HG03571 (cell line): Measurements from ENCODE around the gene CSTPP1.

Experiments
- ATAC-seq: cut with Tn5 transposase; IDR thresholded peaks from one replicate; pipeline ENCODE4 v1.9.1; 2021; ENCODE audit not compliant: unreplicated experiment

Gene CSTPP1

DNA sequence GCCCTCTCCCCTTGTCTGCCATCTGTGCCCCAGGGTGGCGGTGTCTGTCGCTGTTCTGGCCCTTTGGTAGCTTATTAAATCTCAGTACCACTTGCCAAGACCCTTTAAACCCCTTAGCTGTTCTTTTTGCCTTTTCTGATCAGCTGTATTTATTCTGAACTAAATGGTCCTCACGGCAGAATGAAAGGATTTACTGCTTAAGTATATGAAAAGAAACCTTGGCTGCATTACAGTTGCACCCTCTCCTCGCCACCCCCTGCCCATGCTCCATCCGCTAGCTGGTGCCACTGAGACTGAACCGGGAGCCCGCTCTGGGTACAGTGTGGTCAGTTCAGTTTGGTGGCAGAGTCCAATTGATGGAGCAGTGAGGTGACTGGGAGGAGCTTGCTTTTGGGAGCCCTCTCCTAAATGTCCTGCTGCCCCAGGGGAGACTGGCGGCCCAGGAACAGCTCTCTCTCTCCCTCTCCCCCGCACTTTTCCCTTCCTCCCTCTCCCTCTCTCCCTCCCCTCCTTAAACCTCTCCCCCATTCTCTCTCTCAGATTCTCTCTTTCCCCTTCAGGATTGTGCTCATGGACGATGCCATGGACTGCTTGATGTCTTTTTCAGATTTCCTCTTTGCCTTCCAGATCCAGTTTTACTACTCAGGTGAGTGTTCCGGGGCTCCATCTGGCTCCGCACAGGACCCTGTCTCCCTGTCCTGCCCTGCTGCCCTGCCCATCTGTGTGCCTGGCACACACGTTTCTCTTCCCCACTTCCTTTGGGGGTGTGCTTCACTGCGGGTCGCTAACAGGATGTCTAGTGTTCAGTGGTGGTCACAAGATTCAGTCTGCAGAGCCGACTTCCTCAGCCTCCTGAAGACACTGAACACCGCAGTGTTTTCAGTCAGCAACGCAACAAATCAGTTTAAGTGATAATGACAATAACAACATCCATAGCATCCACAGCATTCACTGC is 218.3 kb downstream of the CSTPP1 start:
- no peak for ATAC-seq

DNA sequence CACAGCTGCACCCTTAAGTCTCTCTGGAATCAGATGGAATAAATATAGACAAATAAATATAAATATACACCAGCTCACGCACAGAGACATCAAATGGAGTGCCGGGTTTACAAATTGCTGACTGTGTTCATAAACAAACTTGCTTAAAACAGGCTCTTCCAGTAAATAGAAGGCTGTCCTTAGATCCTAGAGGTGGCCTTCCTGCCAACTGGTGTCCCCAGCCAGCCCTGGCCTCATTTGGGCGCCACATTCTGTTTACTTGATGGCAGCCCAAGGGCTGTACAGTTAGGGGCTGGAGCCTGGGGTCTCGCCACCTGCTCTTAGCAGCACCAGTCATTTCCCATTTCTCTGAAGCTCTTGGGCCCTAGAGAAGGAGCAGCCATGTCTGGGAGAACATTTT is 219.3 kb downstream of the CSTPP1 start:
- no peak for ATAC-seq

DNA sequence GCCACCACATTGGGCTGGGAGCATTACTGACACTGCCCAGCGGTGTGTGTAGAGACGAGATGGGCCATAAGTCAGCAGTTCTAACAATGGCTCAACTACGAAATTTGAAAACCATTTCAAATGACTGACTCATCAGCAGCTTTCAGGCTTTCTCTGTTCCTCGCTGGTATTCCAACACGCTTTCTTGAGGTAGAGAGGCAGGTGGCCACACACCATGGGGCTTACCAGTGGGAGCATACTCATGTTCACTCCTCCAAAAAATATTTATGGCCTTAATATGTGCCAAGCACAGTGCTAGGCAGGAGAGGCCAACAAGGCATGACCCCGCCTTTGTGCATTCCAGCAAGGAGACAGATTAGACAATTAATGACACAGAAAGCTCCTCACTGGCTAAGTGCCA is 219.8 kb downstream of the CSTPP1 start:
- no peak for ATAC-seq

DNA sequence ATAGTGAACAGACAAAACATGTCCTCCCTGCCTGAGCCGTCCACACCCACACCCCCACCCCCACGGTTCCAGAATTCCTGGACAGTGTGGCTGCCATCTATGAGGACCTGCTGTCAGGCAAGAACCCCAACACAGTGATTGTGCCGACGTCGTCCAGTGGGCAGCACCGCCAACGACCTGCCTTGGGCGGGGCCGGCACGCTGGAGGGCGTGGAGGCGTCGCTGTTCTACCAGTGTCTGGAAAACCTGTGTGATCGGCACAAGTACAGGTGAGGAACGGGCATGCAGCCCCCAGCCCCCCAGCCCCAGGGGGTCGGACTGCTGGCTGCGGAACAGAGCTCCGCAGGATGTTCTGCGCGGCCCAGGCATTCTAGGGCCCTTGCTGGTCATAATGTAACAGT is 220.4 kb downstream of the CSTPP1 start:
- no peak for ATAC-seq

DNA sequence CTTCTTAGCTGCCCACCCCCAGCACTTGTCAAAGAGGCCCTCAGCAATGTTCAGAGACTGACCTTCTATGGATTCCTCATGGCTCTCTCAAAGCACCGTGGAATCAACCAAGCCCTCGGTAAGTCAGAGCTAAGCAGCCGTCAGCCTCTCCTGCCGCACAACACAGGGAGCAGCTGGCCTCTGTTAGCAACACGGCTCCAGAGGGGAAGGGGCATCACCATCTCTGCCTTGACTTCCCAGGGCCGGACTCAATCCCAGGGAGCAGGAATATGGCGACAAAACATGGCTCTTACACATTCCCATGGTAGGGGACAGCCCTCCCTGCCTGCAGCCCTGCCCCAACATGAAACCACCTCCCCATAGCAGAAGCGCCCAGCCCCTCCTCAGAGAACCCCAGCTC is 221.2 kb downstream of the CSTPP1 start:
- ATAC-seq, result no peak

DNA sequence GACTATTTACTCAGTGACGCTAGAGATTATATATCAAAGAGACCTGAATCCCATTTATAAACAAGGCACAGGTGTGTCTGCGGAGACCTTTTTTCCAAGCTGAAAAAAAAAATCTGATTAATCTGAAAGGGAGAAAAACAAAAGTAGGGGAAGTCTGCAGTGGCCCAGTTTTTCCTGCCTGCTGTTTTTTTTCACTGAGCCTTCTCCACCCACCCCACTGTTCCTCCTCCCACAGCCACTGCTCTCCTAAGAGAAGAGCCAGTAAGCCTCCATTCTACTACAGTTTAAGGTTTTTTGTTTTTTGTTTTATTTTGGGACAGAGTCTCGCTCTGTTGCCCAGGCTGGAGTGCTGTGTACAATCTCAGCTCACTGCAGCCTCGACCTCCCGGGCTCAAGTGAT is 221.7 kb downstream of the CSTPP1 start:
- no peak for ATAC-seq

DNA sequence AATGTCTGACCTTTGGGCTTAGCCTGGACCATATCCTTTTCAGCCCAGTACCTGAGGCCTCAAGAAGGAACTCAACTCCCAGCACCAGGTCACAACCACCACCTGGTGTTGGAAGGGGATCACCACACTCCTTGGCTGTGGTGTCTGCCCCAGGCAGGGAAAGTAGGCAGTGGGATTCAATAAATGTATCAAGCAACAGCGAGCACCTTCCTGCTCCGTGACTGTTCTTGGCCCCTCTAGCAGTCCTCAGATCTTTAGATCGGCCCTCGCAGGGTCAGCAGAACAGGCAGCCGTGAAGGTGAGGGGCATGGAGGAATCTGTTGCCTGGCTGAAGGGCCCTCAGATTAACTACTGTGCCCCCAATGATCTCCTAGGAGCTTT is 224.2 kb downstream of the CSTPP1 start:
- no peak for ATAC-seq

DNA sequence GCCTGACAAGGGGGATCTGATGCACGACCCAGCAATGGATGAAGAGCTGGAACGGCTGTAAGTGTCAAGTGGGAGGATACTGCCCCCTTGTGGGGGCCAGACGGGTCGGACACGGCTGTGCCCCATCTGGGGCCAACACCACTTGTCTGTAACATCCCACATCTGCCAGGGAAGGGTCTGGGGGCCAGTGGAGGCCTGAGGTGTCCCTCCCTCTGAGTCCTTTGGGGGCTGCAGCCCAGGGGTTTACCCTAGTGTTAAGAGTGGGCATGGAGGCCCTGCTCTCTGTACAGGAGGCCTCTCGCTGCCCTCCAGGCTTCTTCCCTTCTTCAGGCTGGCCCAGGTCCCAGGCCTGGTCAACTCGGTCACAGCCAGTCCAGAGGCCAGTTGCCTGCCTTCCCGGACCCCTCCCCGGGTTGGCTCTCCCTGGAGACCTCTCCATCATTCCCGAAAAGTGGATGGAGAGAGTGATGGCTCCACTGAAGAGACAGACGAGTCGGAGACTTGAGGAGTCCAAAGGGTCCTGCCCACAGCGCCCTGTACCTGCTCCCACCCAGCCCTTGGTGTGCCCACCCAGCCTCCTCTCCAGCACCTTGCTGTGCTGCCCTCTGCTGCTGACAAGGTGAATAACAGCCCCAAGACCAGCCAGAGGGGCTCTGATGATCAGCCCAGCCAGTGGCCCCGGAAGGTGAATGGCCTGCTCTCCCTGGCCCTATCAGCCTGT is 224.7 kb downstream of the CSTPP1 start:
- no peak for ATAC-seq

DNA sequence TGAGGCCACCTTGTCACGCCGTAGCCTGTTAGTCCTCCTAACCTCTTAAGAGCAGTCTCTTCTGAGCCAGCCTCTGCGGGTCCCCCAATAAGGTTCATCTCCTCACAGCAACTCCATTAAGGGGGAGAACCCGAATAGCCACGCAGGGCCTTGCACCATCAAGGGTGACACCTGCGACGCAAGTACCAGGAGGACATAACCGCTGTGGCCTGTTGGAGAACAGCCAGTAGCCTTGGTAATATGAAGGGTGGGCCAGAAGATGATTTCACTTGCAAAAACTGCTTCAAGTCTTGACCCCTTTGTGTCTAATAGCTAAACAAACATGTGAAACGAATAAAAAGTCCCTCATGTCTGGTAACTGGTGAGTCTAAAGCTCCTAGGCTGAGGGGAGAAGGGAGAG is 225.3 kb downstream of the CSTPP1 start:
- no peak for ATAC-seq

DNA sequence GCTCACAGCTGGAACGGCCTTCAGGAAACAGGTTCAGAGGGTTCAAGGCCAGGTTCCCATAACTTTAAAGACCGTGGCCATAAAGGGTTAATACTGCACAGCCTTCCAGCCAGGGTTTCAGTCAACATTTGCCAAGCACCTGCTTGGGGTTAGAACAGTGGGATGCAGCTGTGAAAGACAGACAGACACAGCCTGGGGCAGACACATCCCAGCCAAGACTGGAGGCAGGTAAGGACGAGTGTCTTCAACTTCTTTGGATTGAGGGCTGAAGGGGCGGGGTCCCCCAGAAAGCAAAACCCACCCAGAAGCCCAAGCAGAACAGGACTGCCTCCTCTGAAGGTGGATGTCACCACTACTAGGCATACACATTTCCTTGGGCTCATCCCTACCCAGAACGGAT is 225.9 kb downstream of the CSTPP1 start:
- ATAC-seq, result no peak

DNA sequence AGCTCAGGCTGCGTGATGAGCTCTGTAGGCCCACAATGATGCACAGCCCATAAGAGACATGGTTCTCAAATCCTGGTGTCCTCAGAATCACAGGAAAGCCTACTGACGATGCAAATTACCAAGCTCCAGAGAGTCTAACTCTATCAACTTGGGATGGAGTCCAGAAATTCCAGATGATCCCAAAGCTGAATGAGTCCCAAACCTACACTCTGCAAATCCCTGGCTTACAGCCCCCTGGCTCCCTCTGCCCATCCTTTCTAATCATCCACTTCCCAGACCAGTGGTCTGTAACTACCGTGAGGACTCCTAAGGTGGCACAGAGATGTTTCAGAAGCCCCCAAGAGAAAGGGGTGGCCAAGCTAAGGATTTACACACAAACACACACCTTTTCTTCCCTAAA is 226.6 kb downstream of the CSTPP1 start:
- ATAC-seq, result no peak

DNA sequence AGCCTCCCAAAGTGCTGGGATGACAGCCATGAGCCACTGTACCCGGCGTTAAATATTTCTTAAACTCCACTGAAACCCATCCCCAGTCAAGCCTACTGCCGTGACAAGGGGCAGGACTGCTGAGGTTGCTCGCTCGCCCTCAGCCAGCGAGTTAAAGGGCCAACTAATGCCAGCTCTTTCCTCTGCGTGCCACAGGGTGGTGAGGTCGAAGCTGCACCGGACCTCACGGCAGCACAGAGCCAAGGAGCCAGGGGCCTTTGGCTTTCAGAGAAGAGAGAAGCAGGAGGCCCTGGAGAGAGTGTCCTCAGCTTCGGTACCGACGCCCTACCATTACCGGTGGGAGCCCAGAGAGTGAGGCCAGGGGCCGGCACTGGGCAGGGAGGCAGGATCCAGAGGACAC is 227.3 kb downstream of the CSTPP1 start:
- ATAC-seq, result no peak

DNA sequence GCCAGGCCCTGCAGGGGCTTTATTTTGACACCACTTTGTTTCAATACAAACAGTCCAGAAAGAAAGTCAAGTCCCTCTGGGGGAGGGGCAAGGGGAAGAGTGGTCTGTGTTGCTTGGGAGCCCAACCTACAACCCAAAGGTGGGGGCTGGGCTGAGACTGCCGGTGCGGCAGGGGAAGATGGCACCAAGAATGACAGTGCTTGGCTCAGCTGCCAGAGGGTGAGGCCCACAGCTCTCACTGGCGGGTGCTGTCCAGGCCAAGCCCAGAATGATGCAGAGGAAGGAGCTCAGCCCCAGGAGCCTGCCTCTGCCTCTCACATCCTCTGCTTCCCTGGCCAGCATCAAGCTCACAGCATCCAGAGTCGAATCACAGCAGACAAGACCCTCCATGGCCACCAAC is 227.8 kb downstream of the CSTPP1 start:
- no peak for ATAC-seq

DNA sequence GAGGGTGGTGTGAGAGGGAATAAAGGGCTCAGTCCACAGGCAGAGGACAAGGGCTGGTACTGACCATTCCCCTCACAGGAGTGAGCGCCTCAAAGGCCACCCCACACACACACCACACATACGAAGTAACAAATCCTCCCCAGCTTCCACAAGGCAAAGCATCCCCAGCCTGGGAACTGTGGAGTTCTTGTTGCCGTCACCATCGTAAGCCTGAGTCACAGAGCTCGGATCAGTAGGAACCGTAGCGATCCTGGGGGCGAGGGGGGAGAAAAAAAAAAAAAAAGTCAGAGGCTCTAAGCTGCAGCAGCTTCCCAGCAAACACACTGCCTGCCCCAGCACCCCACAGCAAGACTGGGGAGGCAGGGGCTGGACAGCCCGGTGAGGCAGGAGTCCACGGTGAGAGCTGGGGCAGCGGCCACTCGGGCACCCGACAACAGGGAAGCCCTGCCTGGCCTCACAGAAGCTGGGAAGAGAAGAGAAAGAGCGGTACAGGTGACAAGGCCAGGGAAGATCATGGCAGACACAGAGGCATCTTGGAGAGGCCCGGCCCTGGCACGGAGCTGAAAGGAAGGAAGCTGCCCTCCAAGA is 228.8 kb downstream of the CSTPP1 start:
- ATAC-seq, result no peak

DNA sequence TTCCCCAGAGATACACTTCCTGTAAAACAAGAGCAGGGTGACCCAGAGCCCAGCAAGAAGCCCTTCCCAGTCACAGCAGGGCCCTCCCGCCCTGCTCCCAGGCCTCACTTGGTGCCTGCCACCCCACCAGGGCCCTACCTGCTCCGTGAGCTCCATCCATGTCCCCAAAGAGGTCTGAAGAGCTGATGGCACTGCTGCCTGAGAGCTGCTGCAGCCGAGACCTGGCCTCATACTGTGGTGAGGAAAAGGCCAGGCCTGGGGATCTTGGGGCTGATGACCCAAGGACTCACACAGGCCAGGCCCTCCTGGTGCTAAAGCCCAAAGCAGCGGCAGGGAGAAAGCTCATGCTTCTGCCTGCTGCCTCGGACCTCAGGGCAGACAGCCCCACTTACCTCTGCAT is 229.8 kb downstream of the CSTPP1 start:
- ATAC-seq, result no peak

DNA sequence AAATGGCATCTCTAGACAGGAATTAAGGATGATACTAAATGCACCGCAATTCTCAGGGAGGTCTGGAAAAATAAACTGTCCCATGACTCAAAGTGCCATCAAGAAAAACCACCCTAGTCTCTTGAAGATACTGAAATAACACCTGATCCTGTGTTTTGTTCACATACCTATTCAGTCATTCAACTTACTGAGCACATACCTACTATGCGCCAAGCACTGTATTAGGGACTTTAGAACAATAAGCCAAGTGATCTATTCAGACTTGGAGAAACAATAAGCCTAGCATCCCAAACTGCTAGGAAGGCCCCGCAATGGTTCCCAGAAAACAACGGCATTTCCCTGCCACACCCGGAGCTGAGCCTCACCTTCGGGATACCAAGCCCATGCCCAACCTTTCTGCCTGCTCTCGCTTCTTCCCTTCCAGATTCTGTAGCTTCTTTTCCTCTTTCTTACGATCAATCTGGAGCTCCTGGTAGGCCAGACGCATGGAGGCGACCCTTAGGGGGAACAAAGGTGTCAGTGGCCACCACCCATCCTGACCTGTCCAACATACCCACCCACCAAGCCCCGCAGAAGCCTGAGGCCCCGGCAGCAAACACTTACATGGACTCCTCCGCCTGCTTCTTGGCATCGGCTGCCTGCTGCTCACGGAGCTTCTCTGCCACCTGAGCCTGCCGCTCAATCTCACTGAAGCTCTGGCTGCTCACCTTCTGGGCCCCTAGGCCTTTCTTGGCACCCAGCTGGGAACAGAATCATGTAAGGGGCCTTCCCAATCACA is 234.7 kb downstream of the CSTPP1 start:
- no peak for ATAC-seq

DNA sequence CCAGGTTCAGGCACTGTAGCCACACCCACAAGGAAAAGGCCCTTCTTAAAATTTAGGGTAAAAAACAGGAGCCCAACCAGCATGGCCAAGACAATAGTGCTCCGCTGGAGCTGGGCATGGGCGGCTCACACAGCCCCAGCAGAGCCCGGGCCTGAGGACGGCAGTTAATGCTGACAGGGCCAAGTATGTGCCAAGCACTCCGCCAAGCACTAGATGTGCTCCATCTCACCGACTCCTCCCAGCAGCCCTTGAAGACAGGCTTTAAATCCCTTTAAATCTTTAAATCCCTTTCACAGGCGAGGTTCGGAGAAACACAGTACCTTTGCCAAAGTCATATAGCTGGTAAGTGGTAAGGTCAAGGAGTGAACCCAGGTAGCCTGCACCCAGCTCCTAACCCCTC is 235.3 kb downstream of the CSTPP1 start:
- ATAC-seq, result no peak

DNA sequence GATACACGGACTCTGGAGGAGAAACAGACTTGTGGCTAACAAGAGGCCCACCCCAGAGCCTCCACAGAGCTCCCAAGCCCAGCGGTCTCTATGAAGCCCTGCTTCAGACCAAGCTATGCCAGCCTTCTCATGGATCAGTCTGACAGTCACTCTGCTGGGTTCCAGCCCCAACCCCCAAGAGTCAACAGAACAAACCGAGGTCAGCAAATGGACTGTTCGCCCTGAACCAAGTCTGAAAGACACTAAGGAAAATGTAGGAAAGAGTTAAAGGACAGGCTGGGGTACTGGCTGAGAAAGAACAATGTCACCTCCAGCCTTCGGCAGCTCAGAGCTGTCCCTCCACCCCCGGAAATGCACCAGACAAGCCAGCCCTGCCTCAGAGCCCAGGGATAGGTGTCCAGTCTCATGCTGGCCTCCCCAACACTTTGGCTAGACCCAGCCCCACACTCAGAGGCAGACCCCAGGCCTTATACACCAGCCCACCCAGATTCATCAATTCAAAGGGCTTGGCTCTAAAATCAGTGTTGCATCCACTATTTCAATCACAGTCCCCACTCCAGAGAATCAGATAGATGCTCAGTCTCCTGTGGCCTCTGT is 236.3 kb downstream of the CSTPP1 start:
- ATAC-seq, result no peak

DNA sequence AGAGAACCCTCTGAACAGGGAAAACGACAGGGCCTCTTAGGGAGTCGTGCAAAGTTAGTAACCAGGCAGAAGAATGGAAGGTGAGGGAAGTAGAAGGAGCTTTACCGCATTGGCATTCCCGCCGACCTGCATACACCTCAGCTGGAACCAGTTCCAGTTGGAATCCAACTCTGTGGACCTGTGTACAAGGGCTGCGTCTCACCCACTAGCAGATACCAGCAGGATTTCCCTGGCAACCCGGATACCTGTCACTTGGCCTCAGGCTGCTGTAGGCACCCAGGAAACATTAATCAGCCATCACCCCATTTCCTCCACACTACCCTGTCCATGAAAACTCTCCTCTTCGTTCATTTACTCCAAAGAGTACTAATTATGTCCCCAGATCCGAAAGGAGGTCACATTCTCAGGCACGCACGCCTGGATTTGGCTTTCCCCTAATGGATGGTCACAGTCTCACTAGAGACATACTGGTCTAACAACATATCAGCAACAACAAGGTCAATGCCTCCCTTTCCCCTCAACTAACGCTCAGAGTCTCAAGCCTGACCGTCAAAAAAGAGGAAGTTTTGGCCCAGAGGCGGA is 239.3 kb downstream of the CSTPP1 start:
- ATAC-seq, result no peak
